ENCODE data around the gene NPTX1. TPM values are rescaled to one million over a fixed set of nuclear protein-coding genes. Genes with fewer than 3 reads are reported as not detected.

Gene NPTX1
- total and polyA plus RNA-seq, 9 of the 15 experiments (the other 6 are each of a cell fraction or from before 2014, with no cell fraction given): 0.04 TPM; not detected in 8

DNA sequence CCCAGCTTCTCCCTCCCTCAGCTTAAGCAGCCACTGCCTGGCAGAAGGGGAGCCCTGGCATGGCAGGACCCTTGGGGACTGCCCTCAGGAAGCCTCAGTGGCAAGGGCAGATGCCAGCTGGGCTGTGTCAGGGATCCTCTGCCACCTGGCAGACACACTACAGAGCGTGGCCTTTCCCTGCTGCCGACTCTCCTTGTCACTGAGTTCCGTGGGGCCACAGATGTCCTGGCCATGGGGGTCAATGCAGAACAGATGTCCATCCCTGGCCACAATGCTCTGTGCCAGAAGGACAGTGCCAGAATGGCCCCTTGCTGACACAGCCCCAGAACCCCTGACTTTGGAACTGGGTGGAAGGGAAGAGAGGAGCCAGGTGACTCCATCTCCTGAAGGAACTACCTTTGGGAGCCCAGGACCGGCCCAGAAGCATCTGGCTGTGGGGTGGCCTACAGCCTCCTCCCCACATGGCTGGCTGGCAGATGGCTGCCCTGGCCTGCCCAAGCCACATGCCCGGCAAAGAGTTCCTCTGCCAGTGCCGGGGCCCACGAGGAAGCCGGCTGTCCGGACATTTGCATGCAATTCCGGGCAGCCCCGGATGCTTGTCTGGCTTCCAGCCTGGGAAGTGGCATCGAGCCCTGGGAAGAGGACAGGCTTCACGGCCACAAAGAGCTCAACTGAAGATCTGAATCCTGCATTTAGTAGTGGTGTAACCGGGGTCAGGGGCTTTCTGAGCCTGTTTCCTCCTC is 24.1 kb downstream of the NPTX1 start:
- Histone ChIP-seq H4K20me1 (replicated peaks; ENCODE audit: control insufficient read depth, insufficient read depth, low read length) (no peaks in the 10 kb centered on the region; the same call in 1 of the 2 replicates), H3K9me1 (ENCODE audit: control insufficient read depth, insufficient read depth, low read length) (no peaks in the 10 kb centered on the region), H3K4me3 (no peak overlapping the region), H3K9ac (ENCODE audit: insufficient read depth in 1 of 2, low read depth in 2 of 2, low read length in 2 of 2) (peak overlapping the region in 1 of 2 experiments; percentile 50; a peak in 2 of 4 replicates), H3K4me1 (replicated peaks in 1 of 2; ENCODE audit: control insufficient read depth in 2 of 2, insufficient read depth in 2 of 2, low read length in 2 of 2) (peaks cover 29 to 57% of the 10 kb centered on the region in 2 experiments), H3K27ac (ENCODE audit: extremely low read depth, low read depth, low read length) (no peak overlapping the region), H2AFZ (ENCODE audit: low read depth, low read length) (no peak overlapping the region), H3K36me3 (ENCODE audit: control insufficient read depth, insufficient read depth, low read length) (no peaks in the 10 kb centered on the region), H3K4me2 (ENCODE audit: insufficient read depth, low read length) (no peak overlapping the region), H3K79me2 (ENCODE audit: control insufficient read depth, insufficient read depth, low read length) (peaks cover 3% of the 10 kb centered on the region; the same call in 2 of the 3 replicates), H3K27me3 (ENCODE audit: control insufficient read depth in 2 of 2, insufficient read depth in 2 of 2, low read length in 2 of 2) (peaks cover 2 to 31% of the 10 kb centered on the region in 2 experiments; a peak in 2 of 5 replicates), H3K9me3 (replicated peaks; ENCODE audit: control insufficient read depth, insufficient read depth, low read depth, low read length) (no peaks in the 10 kb centered on the region)
- TF ChIP-seq PHF21A (IDR thresholded peaks at IDR 0.05; ENCODE audit: borderline replicate concordance, low read depth) (no peak), POLR2G (IDR thresholded peaks at IDR 0.05; ENCODE audit: low read depth, low read length) (0 out of 2 replicates have a peak, but pooled peaks have one; percentile 35), FOXP1 (CRISPR knock-in tag; IDR thresholded peaks at IDR 0.05) (no peak)
- TF ChIP-seq, protein P1, sequence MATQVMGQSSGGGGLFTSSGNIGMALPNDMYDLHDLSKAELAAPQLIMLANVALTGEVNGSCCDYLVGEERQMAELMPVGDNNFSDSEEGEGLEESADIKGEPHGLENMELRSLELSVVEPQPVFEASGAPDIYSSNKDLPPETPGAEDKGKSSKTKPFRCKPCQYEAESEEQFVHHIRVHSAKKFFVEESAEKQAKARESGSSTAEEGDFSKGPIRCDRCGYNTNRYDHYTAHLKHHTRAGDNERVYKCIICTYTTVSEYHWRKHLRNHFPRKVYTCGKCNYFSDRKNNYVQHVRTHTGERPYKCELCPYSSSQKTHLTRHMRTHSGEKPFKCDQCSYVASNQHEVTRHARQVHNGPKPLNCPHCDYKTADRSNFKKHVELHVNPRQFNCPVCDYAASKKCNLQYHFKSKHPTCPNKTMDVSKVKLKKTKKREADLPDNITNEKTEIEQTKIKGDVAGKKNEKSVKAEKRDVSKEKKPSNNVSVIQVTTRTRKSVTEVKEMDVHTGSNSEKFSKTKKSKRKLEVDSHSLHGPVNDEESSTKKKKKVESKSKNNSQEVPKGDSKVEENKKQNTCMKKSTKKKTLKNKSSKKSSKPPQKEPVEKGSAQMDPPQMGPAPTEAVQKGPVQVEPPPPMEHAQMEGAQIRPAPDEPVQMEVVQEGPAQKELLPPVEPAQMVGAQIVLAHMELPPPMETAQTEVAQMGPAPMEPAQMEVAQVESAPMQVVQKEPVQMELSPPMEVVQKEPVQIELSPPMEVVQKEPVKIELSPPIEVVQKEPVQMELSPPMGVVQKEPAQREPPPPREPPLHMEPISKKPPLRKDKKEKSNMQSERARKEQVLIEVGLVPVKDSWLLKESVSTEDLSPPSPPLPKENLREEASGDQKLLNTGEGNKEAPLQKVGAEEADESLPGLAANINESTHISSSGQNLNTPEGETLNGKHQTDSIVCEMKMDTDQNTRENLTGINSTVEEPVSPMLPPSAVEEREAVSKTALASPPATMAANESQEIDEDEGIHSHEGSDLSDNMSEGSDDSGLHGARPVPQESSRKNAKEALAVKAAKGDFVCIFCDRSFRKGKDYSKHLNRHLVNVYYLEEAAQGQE (IDR thresholded peaks at IDR 0.05; ENCODE audit: borderline replicate concordance): no peak
- TF ChIP-seq, protein P1 (CRISPR knock-in tag; IDR thresholded peaks at IDR 0.05; ENCODE audit: low read depth): no peak
- ATAC-seq: no peak
- ChIA-PET CTCF (ENCODE audit: low intra/inter-chr PET ratio) (no interaction called here), POLR2A (interaction anchor here (0.6 to 1.0 kb wide), 6 partner anchors 10 to 654 kb away, joined by 3 to 4 read pairs (median 3); no protein-coding TSS in a partner anchor)
- in situ Hi-C loops (cut with MboI) (no loop called here), intact Hi-C loops (cut with micrococcal nuclease) (no loop called here)
- FAIRE-seq: no peak
- 46% methylated on average over 13 of the region's 14 CpGs for WGBS (ENCODE audit: insufficient coverage, low coverage, missing lambda C conversion rate)
- no TSS peak for BruUV-seq (replicated peaks)
- DNase-seq (ENCODE audit: extremely low read depth in 1 of 4, low spot score in 3 of 4): no peak
